ENCODE results near the gene CALD1. TPM values are rescaled to one million over a fixed set of nuclear protein-coding genes. Genes with fewer than 3 reads are reported as not detected.

The CALD1 gene
- total RNA-seq, 1 experiment from 2014 or later = 147 TPM

DNA sequence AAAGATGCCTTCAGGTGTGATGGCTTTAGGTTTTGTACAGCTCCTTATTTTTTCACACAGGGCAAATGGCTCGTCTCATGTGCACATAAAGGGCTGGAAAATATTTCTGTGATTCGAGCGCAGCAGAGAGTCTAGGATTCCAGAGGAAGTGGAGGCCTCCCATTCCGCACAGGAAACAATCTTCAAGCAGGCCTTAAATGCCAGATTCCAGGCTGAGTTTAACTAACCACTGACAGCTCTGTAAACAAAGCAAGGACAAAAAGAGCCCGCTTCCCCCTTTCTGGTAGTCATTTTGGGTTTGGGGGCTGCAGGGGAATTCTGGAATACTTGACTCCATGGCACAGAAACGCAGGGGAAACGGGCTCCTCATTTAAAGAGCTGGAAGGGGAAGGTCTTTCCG is 87.2 kb downstream of the CALD1 start (continued):
- TF ChIP-seq, protein P1, sequence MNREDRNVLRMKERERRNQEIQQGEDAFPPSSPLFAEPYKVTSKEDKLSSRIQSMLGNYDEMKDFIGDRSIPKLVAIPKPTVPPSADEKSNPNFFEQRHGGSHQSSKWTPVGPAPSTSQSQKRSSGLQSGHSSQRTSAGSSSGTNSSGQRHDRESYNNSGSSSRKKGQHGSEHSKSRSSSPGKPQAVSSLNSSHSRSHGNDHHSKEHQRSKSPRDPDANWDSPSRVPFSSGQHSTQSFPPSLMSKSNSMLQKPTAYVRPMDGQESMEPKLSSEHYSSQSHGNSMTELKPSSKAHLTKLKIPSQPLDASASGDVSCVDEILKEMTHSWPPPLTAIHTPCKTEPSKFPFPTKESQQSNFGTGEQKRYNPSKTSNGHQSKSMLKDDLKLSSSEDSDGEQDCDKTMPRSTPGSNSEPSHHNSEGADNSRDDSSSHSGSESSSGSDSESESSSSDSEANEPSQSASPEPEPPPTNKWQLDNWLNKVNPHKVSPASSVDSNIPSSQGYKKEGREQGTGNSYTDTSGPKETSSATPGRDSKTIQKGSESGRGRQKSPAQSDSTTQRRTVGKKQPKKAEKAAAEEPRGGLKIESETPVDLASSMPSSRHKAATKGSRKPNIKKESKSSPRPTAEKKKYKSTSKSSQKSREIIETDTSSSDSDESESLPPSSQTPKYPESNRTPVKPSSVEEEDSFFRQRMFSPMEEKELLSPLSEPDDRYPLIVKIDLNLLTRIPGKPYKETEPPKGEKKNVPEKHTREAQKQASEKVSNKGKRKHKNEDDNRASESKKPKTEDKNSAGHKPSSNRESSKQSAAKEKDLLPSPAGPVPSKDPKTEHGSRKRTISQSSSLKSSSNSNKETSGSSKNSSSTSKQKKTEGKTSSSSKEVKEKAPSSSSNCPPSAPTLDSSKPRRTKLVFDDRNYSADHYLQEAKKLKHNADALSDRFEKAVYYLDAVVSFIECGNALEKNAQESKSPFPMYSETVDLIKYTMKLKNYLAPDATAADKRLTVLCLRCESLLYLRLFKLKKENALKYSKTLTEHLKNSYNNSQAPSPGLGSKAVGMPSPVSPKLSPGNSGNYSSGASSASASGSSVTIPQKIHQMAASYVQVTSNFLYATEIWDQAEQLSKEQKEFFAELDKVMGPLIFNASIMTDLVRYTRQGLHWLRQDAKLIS (CRISPR knock-in tag; IDR thresholded peaks at IDR 0.05; ENCODE audit: borderline replicate concordance) = no peak
- TF ChIP-seq ZNF232 (CRISPR knock-in tag; IDR thresholded peaks at IDR 0.05) = no peak
- TF ChIP-seq NR3C1 (CRISPR knock-in tag; conservative IDR thresholded peaks at IDR 0.05; ENCODE audit: low read depth) = no peak
- TF ChIP-seq, protein P2, sequence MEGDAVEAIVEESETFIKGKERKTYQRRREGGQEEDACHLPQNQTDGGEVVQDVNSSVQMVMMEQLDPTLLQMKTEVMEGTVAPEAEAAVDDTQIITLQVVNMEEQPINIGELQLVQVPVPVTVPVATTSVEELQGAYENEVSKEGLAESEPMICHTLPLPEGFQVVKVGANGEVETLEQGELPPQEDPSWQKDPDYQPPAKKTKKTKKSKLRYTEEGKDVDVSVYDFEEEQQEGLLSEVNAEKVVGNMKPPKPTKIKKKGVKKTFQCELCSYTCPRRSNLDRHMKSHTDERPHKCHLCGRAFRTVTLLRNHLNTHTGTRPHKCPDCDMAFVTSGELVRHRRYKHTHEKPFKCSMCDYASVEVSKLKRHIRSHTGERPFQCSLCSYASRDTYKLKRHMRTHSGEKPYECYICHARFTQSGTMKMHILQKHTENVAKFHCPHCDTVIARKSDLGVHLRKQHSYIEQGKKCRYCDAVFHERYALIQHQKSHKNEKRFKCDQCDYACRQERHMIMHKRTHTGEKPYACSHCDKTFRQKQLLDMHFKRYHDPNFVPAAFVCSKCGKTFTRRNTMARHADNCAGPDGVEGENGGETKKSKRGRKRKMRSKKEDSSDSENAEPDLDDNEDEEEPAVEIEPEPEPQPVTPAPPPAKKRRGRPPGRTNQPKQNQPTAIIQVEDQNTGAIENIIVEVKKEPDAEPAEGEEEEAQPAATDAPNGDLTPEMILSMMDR (IDR thresholded peaks at IDR 0.05) = no peak

DNA sequence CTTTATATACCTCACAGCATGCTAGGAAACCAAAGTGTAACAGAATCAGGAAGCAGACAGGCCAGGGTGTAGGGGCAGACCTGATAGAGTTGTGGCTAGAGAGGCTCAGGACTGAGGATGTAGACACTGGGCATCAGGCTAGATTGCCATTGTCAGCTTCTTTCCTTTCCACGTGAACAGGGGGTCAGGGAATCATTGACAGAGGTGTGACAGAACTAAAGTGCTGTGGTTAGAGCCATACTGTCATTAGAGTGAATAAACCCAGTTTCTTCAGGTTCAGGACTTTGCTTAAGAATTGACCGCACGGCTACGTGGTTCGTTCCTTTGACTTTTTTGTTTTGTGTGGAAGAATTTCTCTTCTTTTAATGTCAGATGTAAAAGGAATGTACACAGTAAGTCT is 90.7 kb downstream of the CALD1 start:
- peaks cover 34% of the 10 kb centered on the region for H3K4me1 Mint-ChIP-seq
- ATAC-seq (no peak), DNase-seq (ENCODE audit: low spot score) (no peak)
- ChIA-PET POLR2A (no interaction called here), CTCF (no interaction called here)
- peaks cover 17% of the 10 kb centered on the region for H3K36me3 Mint-ChIP-seq
- no peaks in the 10 kb centered on the region for H3K9me3 Mint-ChIP-seq
- H3K27me3 Mint-ChIP-seq (ENCODE audit: low read depth) = no peaks in the 10 kb centered on the region
- no peak overlapping the region for H3K27ac Mint-ChIP-seq
- H3K4me3 Mint-ChIP-seq = no peak overlapping the region
- TF ChIP-seq GRHL2 (CRISPR knock-in tag; IDR thresholded peaks at IDR 0.05; ENCODE audit: insufficient replicate concordance, severe bottlenecking) = no peak
- no peak for TF ChIP-seq SOX15 (CRISPR knock-in tag; IDR thresholded peaks at IDR 0.05)
- no peak for TF ChIP-seq CBFB (CRISPR knock-in tag; IDR thresholded peaks at IDR 0.05; ENCODE audit: low read depth)
- no peak for TF ChIP-seq TP53 (CRISPR knock-in tag; IDR thresholded peaks at IDR 0.05)
- no peak for TF ChIP-seq OVOL2 (CRISPR knock-in tag; IDR thresholded peaks at IDR 0.05; ENCODE audit: borderline replicate concordance)
- TF ChIP-seq, protein P3, sequence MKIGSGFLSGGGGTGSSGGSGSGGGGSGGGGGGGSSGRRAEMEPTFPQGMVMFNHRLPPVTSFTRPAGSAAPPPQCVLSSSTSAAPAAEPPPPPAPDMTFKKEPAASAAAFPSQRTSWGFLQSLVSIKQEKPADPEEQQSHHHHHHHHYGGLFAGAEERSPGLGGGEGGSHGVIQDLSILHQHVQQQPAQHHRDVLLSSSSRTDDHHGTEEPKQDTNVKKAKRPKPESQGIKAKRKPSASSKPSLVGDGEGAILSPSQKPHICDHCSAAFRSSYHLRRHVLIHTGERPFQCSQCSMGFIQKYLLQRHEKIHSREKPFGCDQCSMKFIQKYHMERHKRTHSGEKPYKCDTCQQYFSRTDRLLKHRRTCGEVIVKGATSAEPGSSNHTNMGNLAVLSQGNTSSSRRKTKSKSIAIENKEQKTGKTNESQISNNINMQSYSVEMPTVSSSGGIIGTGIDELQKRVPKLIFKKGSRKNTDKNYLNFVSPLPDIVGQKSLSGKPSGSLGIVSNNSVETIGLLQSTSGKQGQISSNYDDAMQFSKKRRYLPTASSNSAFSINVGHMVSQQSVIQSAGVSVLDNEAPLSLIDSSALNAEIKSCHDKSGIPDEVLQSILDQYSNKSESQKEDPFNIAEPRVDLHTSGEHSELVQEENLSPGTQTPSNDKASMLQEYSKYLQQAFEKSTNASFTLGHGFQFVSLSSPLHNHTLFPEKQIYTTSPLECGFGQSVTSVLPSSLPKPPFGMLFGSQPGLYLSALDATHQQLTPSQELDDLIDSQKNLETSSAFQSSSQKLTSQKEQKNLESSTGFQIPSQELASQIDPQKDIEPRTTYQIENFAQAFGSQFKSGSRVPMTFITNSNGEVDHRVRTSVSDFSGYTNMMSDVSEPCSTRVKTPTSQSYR (CRISPR knock-in tag; IDR thresholded peaks at IDR 0.05) = no peak
- no peak for TF ChIP-seq MXD4 (CRISPR knock-in tag; IDR thresholded peaks at IDR 0.05; ENCODE audit: borderline replicate concordance)
- no peak for TF ChIP-seq NR2C2 (CRISPR knock-in tag; IDR thresholded peaks at IDR 0.05)
- TF ChIP-seq TEAD4 (CRISPR knock-in tag; IDR thresholded peaks at IDR 0.05) = no peak
- TF ChIP-seq, protein P4, sequence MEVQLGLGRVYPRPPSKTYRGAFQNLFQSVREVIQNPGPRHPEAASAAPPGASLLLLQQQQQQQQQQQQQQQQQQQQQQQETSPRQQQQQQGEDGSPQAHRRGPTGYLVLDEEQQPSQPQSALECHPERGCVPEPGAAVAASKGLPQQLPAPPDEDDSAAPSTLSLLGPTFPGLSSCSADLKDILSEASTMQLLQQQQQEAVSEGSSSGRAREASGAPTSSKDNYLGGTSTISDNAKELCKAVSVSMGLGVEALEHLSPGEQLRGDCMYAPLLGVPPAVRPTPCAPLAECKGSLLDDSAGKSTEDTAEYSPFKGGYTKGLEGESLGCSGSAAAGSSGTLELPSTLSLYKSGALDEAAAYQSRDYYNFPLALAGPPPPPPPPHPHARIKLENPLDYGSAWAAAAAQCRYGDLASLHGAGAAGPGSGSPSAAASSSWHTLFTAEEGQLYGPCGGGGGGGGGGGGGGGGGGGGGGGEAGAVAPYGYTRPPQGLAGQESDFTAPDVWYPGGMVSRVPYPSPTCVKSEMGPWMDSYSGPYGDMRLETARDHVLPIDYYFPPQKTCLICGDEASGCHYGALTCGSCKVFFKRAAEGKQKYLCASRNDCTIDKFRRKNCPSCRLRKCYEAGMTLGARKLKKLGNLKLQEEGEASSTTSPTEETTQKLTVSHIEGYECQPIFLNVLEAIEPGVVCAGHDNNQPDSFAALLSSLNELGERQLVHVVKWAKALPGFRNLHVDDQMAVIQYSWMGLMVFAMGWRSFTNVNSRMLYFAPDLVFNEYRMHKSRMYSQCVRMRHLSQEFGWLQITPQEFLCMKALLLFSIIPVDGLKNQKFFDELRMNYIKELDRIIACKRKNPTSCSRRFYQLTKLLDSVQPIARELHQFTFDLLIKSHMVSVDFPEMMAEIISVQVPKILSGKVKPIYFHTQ (CRISPR knock-in tag; IDR thresholded peaks at IDR 0.05) = no peak
- TF ChIP-seq, protein P1 (CRISPR knock-in tag; IDR thresholded peaks at IDR 0.05; ENCODE audit: borderline replicate concordance) = no peak
- no peak for TF ChIP-seq IRF2 (CRISPR knock-in tag; IDR thresholded peaks at IDR 0.05; ENCODE audit: borderline replicate concordance, low read depth)
- TF ChIP-seq PRRX2 (CRISPR knock-in tag; IDR thresholded peaks at IDR 0.05) = no peak
- TF ChIP-seq ETV6 (CRISPR knock-in tag; IDR thresholded peaks at IDR 0.05) = no peak
- TF ChIP-seq, protein P2 (IDR thresholded peaks at IDR 0.05) = no peak

Measured in WTC11 (cell line).